ENCODE measurements around the gene YAP1.

Gene YAP1

DNA sequence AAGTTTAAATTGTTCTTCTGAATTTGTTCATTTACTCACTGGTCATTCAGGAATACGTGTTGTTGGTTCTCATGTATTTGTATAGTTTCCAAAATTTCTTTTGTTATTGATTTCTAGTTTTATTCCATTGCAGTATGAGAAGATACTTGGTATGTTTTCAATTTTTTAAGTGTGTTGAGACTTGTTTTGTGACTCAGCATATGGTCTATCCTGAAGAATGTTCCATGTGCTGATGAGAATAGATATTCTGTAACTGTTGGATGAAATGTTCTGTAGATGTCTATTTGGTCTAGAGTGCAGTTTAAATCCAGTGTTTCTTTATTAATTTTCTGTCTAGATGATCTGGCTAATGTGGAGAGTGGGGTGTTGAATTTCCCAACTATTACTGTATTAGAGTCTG is 39.5 kb upstream of the YAP1 start:
- no peak for ATAC-seq
- TF ChIP-seq ZFP3 (CRISPR knock-in tag; IDR thresholded peaks at IDR 0.05) (no peak), OSR1 (CRISPR knock-in tag; IDR thresholded peaks at IDR 0.05) (no peak), BACH2 (CRISPR knock-in tag; IDR thresholded peaks at IDR 0.05; ENCODE audit: borderline replicate concordance) (no peak), ESRRG (CRISPR knock-in tag; IDR thresholded peaks at IDR 0.05) (no peak), ISL1 (CRISPR knock-in tag; IDR thresholded peaks at IDR 0.05) (no peak), CSDC2 (CRISPR knock-in tag; IDR thresholded peaks at IDR 0.05) (no peak), GLIS3 (CRISPR knock-in tag; IDR thresholded peaks at IDR 0.05) (no peak), CSRNP3 (CRISPR knock-in tag; IDR thresholded peaks at IDR 0.05) (no peak), PPARA (CRISPR knock-in tag; IDR thresholded peaks at IDR 0.05; ENCODE audit: borderline replicate concordance) (no peak)
- TF ChIP-seq, protein P1, sequence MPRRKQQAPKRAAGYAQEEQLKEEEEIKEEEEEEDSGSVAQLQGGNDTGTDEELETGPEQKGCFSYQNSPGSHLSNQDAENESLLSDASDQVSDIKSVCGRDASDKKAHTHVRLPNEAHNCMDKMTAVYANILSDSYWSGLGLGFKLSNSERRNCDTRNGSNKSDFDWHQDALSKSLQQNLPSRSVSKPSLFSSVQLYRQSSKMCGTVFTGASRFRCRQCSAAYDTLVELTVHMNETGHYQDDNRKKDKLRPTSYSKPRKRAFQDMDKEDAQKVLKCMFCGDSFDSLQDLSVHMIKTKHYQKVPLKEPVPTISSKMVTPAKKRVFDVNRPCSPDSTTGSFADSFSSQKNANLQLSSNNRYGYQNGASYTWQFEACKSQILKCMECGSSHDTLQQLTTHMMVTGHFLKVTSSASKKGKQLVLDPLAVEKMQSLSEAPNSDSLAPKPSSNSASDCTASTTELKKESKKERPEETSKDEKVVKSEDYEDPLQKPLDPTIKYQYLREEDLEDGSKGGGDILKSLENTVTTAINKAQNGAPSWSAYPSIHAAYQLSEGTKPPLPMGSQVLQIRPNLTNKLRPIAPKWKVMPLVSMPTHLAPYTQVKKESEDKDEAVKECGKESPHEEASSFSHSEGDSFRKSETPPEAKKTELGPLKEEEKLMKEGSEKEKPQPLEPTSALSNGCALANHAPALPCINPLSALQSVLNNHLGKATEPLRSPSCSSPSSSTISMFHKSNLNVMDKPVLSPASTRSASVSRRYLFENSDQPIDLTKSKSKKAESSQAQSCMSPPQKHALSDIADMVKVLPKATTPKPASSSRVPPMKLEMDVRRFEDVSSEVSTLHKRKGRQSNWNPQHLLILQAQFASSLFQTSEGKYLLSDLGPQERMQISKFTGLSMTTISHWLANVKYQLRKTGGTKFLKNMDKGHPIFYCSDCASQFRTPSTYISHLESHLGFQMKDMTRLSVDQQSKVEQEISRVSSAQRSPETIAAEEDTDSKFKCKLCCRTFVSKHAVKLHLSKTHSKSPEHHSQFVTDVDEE (CRISPR knock-in tag; IDR thresholded peaks at IDR 0.05) = no peak

GRCh38 chr11:102071497-102072472 is 38.5 kb upstream of the YAP1 start:
- no peak for TF ChIP-seq SNAI2 (CRISPR knock-in tag; IDR thresholded peaks at IDR 0.05)
- no peak for TF ChIP-seq PATZ1 (CRISPR knock-in tag; IDR thresholded peaks at IDR 0.05; ENCODE audit: borderline replicate concordance)
- no peak for TF ChIP-seq PPARA (CRISPR knock-in tag; IDR thresholded peaks at IDR 0.05; ENCODE audit: borderline replicate concordance)
- TF ChIP-seq GLIS3 (CRISPR knock-in tag; IDR thresholded peaks at IDR 0.05) = no peak
- ATAC-seq = no peak

- TF ChIP-seq, protein P1 (CRISPR knock-in tag; IDR thresholded peaks at IDR 0.05) = no peak
- TF ChIP-seq RARB (CRISPR knock-in tag; IDR thresholded peaks at IDR 0.05) (no peak), ZNF8 (CRISPR knock-in tag; IDR thresholded peaks at IDR 0.05) (no peak), PATZ1 (CRISPR knock-in tag; IDR thresholded peaks at IDR 0.05; ENCODE audit: borderline replicate concordance) (no peak), CSRNP3 (CRISPR knock-in tag; IDR thresholded peaks at IDR 0.05) (no peak)
- no peak for ATAC-seq
Measured at GRCh38 chr11:102073253-102073652, 37.0 kb upstream of the YAP1 start.

Measured in SK-N-SH treated with all-trans-retinoic acid at 6 μM for 48 hours (cell line).